Measurements from ENCODE around the gene FAM180B. TPM values are rescaled to one million over a fixed set of nuclear protein-coding genes. Genes with fewer than 3 reads are reported as not detected.

Gene FAM180B
- total RNA-seq, 1 donor from 2014 or later = not detected

DNA sequence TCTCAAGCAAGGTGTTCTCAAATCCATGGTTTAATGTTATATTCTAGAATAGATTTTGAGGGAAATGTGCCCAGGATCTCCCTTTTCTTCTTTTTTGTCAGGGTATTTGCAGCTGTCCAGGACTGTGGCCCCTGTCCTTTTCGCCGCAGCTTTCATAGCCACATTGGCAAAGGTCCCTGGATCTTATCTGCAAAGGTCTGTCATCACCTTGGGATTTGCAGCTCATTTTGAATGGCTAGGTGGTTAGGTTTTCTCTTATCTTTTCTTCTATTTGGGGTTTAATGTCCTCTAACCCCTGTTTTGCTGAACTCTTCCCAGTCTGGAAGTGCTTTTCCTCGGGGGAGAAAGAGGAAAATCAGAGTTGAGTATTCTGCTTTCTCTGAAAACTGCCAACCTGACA lies 19.4 kb downstream of the FAM180B start:
- Histone ChIP-seq H3K4me3 (no peak overlapping the region), H3K27me3 (no peaks in the 10 kb centered on the region), H3K4me1 (no peaks in the 10 kb centered on the region), H3K36me3 (no peaks in the 10 kb centered on the region), H3K9me3 (no peaks in the 10 kb centered on the region), H3K27ac (no peak overlapping the region)
- ATAC-seq (no peak), DNase-seq (no peak)
- intact Hi-C loops (cut with DNase I) = no loop called here
- TF ChIP-seq, protein P1, sequence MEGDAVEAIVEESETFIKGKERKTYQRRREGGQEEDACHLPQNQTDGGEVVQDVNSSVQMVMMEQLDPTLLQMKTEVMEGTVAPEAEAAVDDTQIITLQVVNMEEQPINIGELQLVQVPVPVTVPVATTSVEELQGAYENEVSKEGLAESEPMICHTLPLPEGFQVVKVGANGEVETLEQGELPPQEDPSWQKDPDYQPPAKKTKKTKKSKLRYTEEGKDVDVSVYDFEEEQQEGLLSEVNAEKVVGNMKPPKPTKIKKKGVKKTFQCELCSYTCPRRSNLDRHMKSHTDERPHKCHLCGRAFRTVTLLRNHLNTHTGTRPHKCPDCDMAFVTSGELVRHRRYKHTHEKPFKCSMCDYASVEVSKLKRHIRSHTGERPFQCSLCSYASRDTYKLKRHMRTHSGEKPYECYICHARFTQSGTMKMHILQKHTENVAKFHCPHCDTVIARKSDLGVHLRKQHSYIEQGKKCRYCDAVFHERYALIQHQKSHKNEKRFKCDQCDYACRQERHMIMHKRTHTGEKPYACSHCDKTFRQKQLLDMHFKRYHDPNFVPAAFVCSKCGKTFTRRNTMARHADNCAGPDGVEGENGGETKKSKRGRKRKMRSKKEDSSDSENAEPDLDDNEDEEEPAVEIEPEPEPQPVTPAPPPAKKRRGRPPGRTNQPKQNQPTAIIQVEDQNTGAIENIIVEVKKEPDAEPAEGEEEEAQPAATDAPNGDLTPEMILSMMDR (IDR thresholded peaks at IDR 0.05) = no peak

DNA sequence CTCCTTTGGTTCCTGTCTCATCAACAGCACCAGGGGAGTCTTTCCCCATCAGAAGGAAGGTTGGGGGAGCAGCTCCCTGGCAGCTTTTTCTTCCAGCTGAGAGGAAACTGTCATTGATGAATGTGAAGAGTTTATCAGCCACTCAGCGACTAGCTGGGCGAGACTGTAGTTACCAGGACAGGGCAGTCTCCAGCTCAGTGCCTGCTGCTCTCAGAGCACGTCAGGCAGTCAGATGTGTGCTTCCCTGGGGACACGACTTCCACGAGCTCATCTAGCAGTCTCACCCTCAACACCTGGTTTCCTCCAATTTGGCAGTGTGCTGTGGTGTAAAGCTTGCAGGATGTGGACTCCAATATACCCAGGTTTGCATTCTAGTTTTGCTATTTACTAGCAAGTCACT lies 20.3 kb downstream of the FAM180B start:
- no peaks in the 10 kb centered on the region for H3K4me1 ChIP-seq
- H3K4me3 ChIP-seq = no peak overlapping the region
- TF ChIP-seq, protein P1 (IDR thresholded peaks at IDR 0.05) = no peak
- H3K36me3 ChIP-seq = no peaks in the 10 kb centered on the region
- H3K9me3 ChIP-seq = no peaks in the 10 kb centered on the region
- ATAC-seq = no peak
- H3K27me3 ChIP-seq = no peaks in the 10 kb centered on the region
- intact Hi-C loops (cut with DNase I) = no loop called here
- no peak for DNase-seq
- H3K27ac ChIP-seq = no peak overlapping the region

GRCh38 chr11:47607380-47607779 lies 20.9 kb downstream of the FAM180B start:
- no peaks in the 10 kb centered on the region for H3K36me3 ChIP-seq
- TF ChIP-seq, protein P1 (IDR thresholded peaks at IDR 0.05) = no peak
- no peaks in the 10 kb centered on the region for H3K4me1 ChIP-seq
- H3K4me3 ChIP-seq = no peak overlapping the region
- no peaks in the 10 kb centered on the region for H3K9me3 ChIP-seq
- intact Hi-C loops (cut with DNase I) = no loop called here
- no peaks in the 10 kb centered on the region for H3K27me3 ChIP-seq
- DNase-seq (no peak), ATAC-seq (peak; percentile 32)
- no peak overlapping the region for H3K27ac ChIP-seq

DNA sequence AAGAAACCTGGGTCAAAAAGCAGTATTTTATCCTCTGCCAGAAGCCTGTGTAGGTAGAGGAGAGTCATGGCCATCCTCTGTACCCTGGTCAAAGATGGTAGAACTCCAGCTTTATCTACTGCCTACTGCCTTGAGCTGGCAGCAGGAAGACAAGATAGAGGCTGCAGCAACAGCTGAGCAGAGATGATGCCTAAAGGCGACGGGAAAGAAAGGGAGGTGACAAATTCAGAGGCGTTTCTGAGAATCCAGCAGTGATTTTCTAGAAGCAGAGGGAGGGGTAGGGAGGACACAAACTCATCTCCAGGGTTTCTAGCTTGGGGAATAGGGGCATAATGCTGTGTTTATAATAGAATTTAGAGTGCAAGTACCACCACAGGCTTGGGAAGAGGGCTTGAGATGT lies 23.2 kb downstream of the FAM180B start:
- Histone ChIP-seq H3K27me3 (no peaks in the 10 kb centered on the region), H3K4me1 (no peaks in the 10 kb centered on the region), H3K36me3 (no peaks in the 10 kb centered on the region), H3K27ac (no peak overlapping the region), H3K4me3 (no peak overlapping the region), H3K9me3 (no peaks in the 10 kb centered on the region)
- no peak for DNase-seq
- ATAC-seq = no peak
- intact Hi-C loops (cut with DNase I) = no loop called here
- TF ChIP-seq, protein P1 (IDR thresholded peaks at IDR 0.05) = no peak

GRCh38 chr11:47611348-47611794 lies 24.9 kb downstream of the FAM180B start:
- ATAC-seq = peak; percentile 79

More at GRCh38 chr11:47611348-47611794, 24.9 kb downstream of the FAM180B start:
- TF ChIP-seq, protein P1 (IDR thresholded peaks at IDR 0.05) = no peak
- no peak overlapping the region for H3K27ac ChIP-seq
- no peaks in the 10 kb centered on the region for H3K27me3 ChIP-seq
- H3K36me3 ChIP-seq = no peaks in the 10 kb centered on the region
- H3K4me3 ChIP-seq = no peak overlapping the region
- intact Hi-C loops (cut with DNase I) = no loop called here
- no peaks in the 10 kb centered on the region for H3K4me1 ChIP-seq
- H3K9me3 ChIP-seq = no peaks in the 10 kb centered on the region
- DNase-seq = no peak
